A549 treated with DMSO at 1 μM for 4 hours (cell line): ENCODE measurements around the gene ADGB. TPM values are rescaled to one million over a fixed set of nuclear protein-coding genes. Genes with fewer than 3 reads are reported as not detected.

ENCODE experiments used
- total RNA-seq: library from RNA; stranded (reverse); fragments of 200-300 nt; extraction: Qiagen RNA extraction; gene quantifications from 5 replicates; pipeline ENCODE4 v1.2.3, GENCODE V29; 2022; ENCODE audit warnings: low read depth

The ADGB gene
- not detected in 5 replicates for total RNA-seq

DNA sequence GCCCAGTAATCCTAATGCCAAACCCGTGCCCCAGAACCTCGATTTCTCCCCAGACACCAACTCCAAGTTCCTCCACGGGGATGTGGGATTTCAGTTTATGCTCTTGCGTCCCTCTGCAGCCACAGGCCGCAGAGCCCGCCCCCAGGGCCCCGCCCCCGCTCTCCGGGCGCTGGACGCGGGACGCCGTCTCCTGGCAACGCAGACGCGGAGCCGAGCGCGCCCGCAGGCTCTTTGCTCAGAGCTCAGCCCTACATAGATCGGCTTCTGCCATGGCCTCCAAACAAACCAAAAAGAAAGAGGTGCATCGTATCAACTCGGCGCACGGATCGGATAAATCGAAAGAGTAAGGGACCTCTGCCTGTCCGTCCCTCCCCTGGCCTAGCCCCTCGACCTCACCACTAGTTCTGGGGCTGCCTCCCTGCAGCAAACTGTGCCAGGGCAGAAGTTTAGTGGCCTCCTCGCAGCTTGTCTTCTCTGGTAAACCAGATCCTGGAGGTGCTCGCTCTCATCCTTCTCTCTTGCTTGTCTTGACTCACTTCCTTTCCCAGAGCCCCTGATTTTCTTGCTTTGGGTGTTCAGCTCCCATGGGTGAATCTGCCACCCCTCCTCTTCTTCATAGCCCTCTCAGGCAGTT is at the start of gene ADGB:
TSS of gene ADGB (plus strand) at position 201 of the 634 bp plus-strand sequence. CDS start at position 270, 69 bp downstream.

Other genes with a start within 250 kb of the ADGB start
- gene RAB32, start 55.1 kb upstream of the ADGB start, total RNA-seq = 34.3 to 49.0 TPM (median 45.3 TPM) in 5 replicates